Stimulated activated CD8-positive, alpha-beta memory T cell treated with anti-CD3 and anti-CD28 coated beads, Interleukin-7, amount 100 ng/mL, for 1 hour (primary cell): ENCODE measurements around the gene YWHAH.

Source experiments
- DNase-seq, 2 donors: peaks; one replicate each; pipeline ENCODE4 v3.0.0-alpha.2; 2020; ENCODE audit warnings: low read depth in 2 of 2

Gene YWHAH

GRCh38 chr22:31943978-31944699 is at the start of gene YWHAH:
Gene YWHAH, plus strand, starts transcription at chr22:31944535. Its CDS starts 199 bp downstream, at chr22:31944734.
- DNase-seq = peak; percentile 67 to 69

GRCh38 chr22:31895411-31896123 is 48.8 kb upstream of the YWHAH start:
- DNase-seq = no peak

- no peak for DNase-seq
These were observed 47.9 kb upstream of the YWHAH start for GRCh38 chr22:31896472-31896871.

- no peak for DNase-seq
These were observed 46.2 kb upstream of the YWHAH start for GRCh38 chr22:31897842-31898805.

- DNase-seq = no peak
These were observed 45.4 kb upstream of the YWHAH start for GRCh38 chr22:31898926-31899325.

GRCh38 chr22:31899669-31900068 is 44.7 kb upstream of the YWHAH start:
- DNase-seq = no peak

- DNase-seq = no peak
These were observed 42.8 kb upstream of the YWHAH start for GRCh38 chr22:31901388-31902137.

GRCh38 chr22:31904651-31905050 is 39.7 kb upstream of the YWHAH start:
- DNase-seq = no peak

GRCh38 chr22:31905356-31905755 is 39.0 kb upstream of the YWHAH start:
- no peak for DNase-seq

GRCh38 chr22:31906086-31906485 is 38.2 kb upstream of the YWHAH start:
- DNase-seq = no peak

- no peak for DNase-seq
These were observed 37.8 kb upstream of the YWHAH start for GRCh38 chr22:31906569-31906968.

GRCh38 chr22:31909977-31910376 is 34.4 kb upstream of the YWHAH start:
- DNase-seq = no peak

- no peak for DNase-seq
These were observed 32.5 kb upstream of the YWHAH start for GRCh38 chr22:31911565-31912406.

- DNase-seq = no peak
These were observed 32.0 kb upstream of the YWHAH start for GRCh38 chr22:31912407-31912743.

- DNase-seq = no peak
These were observed 28.7 kb upstream of the YWHAH start for GRCh38 chr22:31915586-31915985.

- no peak for DNase-seq
These were observed 27.0 kb upstream of the YWHAH start for GRCh38 chr22:31917227-31917921.

- no peak for DNase-seq
These were observed 24.6 kb upstream of the YWHAH start for GRCh38 chr22:31919730-31920129.

GRCh38 chr22:31920306-31920705 is 24.0 kb upstream of the YWHAH start:
- no peak for DNase-seq

GRCh38 chr22:31921106-31921505 is 23.2 kb upstream of the YWHAH start:
- no peak for DNase-seq

GRCh38 chr22:31922534-31922933 is 21.8 kb upstream of the YWHAH start:
- DNase-seq = no peak
